Superior temporal gyrus (tissue), 1 donor: ENCODE measurements around the gene SPRING1.
"Not testable (repeated sequence)": the region's sequence is repeated elsewhere in the genome, so short reads cannot be mapped to it uniquely, and the experiment has no call there.

Experiments
- DNase-seq: peaks from one replicate; pipeline ENCODE4 v3.0.0-alpha.2; 2016; ENCODE audit errors: extremely low spot score

SPRING1 gene, protein sequence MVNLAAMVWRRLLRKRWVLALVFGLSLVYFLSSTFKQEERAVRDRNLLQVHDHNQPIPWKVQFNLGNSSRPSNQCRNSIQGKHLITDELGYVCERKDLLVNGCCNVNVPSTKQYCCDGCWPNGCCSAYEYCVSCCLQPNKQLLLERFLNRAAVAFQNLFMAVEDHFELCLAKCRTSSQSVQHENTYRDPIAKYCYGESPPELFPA

DNA sequence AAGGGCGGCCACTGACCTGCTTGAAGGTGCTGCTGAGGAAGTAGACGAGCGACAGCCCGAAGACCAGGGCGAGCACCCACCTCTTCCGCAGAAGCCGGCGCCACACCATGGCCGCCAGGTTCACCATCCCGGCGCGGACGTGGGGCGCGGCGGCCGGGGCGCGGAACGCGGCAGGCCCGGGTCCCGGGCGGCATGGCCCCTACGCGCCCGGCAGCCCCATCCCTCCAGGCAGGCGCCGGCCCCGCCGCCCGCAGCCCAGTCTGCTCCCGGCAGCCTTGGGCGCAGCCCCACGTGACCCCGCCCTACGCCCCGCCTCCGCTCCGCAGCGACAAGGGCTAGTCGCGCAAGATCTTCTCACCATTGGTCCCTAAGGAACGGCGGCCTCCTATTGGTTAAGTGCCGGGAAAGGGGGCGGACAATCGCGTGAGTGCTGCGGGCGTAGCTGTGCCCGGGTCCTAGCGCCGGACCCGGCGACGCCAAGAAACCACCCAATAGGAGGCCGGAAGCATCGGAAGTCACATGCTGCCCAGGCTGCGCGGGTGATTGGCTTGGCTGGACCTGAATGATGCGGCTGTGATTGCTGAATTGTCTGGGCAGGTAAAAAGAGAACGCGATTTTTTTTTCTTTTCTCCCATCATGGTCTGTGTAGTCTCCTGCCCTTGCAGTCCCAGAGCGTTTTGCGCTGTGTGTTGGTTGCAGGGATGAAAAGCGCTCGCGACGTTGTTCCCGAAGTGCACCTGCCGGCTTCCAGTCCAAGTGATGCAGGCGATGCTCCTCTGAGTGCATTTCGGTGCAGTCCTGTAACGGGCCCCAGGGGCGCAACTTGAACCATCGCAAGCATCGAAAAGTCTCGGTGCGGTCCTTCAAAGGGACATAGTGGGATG lies at the start of gene SPRING1, which contains the start of gene RNFT2:
Gene SPRING1 (minus strand): TSS at position 296 of the 884 bp plus-strand sequence. CDS start 169 bp downstream, at position 127.
Gene RNFT2 (plus strand): TSS at position 542 of the 884 bp plus-strand sequence. CDS start 2,183 bp downstream, outside the sequence.
- peak; percentile 99 for DNase-seq

DNA sequence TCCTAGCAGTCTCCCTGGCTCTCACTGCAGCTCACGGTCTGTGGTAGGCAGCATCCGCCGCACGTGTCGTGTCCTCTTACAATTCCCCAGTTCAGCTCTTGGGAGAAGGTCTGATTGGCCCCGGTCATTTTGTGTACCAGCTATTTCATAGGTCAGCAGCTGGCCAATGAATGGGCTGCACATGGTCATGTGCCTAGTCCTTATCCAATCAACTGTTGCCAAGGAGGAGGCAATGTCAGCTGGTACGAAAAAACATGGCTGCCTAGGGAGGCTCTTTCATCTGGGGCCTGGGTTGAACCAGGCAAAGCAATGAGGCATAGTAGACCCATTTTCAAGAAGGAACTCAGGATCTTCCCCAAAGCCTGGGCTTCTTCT lies 46.4 kb upstream of the SPRING1 start:
- DNase-seq, result no peak

DNA sequence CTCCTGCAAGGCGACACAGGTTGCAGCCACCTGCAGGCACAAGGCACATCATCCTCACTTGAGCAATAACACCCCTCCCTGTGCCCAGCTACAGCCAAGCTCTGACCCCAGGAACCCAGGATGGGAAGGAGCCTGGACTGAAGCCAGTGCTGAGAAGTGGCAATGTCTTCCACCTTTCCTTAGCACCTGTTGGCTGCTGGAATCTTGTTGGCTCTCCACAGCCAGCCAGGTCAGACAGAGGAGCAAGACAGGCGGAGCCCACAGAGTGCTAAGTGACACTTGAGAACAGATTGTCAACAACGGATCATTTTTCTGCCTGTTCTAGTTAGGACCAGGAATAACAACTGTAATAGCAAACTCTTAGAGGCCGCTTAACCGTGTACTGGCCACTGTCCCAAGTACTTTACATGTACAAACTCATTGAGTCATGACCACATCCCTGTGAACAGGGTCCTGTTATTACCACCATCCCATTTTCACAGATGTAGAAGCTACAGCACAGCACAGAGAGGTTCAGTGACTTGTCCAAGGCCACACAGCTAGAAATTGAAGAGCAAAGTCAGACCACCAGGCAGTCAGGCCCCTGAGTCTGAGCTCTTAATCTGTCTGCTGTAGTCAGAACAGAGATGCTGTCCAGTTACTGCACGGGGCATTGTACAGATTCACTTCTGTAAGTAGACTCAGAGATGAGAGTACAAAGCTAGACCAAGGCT lies 45.8 kb upstream of the SPRING1 start:
- no peak for DNase-seq

DNA sequence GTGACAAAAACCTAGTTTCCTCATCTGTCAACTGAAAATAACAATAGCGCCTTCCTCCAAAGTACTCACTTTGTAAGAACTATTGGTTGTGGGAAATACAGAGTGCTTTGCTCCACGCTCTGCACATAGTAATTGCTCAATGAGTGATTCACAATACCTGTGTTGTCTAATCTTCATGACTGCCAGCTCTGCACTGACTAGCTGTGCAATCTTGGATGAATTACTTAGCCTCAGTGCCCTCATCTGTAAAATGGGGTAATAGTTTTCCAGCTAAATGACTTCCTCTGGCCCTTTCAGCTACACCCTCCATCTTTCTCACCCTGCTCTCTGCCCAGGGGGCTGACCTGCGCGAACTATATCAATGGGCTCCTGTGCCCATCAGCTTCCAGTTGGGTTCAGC lies 43.1 kb upstream of the SPRING1 start:
- DNase-seq, result no peak

DNA sequence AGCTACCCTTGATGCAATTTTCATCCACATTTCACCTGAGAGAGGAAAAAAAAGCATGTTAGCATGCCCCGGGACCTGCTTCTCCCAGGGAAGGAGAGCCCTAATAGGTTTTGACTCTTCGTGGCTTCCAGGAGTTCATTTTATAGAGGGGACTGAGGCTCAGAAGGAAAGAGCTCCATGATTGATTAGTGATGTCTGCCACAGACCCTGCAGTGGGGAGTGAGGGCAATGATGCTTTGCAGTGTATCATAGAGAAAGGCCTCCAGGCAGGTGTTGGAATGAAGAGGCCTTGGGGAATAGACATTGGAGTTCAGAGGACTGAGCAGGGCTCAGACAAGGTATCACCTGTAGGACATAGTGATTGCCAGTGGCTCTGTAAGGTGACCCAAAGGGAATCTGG lies 41.7 kb upstream of the SPRING1 start:
- DNase-seq, result no peak

DNA sequence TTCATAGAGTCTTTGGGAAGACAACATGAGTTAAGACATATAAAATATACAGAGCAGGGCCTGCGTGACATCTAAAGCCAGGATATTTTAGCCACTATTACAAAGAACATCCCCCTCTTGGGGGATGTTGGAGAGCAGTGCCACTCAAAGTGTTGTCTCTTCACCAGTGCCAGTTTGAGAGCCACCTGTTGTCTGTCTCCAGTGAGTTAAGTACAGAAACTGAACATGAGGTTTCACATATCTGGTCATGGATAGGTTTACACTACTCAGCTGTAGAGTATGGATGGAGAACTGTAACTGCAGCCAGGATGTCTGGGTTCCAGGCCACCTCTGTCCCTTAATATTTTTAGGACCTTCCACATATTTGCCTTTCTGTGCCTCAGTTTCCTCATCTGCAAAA lies 39.4 kb upstream of the SPRING1 start:
- no peak for DNase-seq

DNA sequence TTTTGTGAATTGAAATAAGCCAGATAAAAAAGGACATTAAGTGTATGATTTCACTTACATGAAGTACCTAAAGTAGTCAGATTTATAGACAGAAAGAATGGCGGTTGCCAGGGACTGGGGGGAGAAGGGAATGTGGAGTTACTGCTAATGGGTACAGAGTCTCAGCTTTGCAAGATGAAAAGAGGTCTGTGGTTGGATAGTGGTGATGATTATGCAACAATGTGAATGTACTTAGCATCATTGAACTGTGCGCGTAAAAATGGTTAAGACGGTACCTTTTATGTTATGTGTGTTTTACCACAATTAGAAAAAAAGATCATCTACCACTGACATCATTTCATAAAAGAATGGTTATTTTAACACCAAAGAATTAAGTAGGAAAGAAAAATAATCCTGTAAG lies 36.2 kb upstream of the SPRING1 start:
- DNase-seq, result no peak

DNA sequence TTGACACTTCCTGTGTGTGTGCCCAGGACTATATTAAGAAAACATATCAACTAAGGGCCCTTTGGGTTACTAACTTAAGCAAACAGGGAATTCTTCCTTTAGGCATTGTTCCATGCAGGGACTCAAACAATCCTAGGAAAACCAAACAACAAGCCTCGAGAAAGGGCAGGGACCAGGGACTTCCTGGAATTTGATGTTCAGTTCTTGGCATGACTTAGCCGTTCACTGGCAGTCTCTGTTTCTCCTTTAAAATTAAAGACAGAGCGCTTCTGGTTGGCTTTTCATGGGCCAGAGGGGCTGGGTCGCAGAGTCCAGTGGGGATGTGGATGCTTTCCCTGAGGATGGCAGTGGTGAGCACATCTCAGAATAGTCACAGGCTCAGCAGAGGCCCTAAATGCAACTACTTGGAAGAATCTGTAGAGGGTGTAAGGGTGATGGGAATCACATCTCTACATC lies 35.4 kb upstream of the SPRING1 start:
- DNase-seq, result no peak

DNA sequence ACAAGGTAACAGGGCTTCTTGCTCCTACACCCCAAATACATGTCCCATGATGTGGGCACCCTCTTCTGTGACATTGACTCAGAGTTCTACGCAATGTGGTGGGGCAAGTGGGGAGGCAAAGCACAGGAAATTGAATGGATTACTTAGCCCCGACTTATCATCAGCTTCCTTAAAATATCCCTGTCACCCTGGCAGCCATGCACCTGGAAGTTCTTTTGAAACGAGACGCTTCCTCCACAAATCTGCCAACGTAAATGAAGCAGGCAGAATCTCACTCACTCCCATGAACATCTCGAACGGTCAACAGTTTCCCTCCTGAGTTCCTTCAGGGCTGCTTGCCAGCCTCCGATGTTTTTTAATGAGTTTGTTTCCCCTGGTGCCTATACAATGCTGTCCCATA lies 33.8 kb upstream of the SPRING1 start:
- DNase-seq, result no peak

DNA sequence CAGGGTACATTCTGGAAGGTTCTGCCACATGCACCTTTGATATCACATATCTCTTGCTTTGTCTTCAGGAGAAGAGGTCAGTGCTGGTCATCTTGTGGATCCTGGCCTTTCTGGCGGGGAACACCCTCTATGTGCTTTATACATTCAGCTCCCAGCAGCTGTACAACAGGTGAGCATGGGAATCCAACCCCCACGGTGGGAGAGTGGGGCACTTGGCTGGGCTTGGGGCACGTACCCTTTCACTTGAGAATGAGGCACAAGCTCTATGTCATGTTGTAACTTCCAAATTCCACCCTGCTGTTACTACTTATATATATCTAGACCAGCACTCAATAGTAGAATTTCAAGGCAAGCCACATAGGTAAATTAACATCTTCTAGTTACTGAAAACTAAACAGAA lies 28.9 kb upstream of the SPRING1 start:
- DNase-seq, result no peak

DNA sequence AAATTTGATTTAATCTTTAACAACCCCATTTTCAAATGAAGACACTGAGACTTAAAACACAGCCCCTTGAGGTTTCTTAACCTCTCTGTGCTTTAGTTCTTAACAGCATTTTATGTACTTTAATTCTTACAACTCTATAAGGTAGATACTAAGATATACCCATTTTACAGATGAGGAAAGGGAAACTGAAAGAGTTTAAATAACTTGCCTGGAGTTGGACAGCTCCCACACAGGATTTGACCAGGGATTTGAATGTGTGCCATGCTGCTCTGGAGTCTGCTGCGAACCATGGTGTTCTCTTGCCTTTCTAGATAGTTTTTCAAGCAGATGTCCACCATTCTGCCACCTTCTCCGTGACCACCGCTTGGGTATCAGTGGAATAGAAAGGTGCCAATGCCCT lies 28.4 kb upstream of the SPRING1 start:
- no peak for DNase-seq

DNA sequence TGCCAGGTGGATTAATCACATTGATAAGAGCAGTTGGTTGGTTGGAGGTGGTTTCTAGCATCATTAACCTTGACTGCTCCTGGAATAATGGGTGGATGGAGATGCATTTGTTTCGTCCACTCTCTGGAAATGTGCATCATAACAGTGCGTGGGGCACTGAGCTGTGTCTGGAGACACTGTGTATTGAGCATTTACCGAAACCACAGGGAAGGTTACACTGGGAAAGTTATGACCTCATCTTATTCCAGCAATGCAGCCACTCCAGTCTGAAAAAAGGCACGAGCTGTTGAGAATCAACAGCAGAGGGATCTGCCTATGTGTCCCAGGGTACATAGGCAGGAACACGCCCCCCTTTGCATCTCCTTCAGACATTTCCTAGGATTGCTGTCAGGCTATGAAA lies 27.4 kb upstream of the SPRING1 start:
- no peak for DNase-seq

DNA sequence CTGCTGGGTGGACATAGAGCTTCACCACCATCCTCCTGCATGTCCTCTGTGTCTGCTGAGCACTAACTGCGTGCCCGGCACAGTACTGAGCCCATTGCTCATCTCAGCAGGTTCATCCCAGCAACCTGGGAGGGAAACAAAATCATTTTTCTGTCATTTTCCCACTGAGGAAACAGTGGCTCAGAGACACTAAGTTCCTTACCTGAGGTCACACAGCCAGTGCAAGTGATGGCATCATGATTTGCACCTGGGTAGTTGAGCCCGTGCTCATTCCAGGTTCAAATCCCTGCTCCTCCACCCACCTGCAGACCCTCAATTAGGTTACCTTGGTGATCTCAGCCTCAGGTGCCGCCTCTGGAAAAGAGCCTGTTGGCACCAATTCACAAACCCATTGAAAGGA lies 23.6 kb upstream of the SPRING1 start:
- no peak for DNase-seq

DNA sequence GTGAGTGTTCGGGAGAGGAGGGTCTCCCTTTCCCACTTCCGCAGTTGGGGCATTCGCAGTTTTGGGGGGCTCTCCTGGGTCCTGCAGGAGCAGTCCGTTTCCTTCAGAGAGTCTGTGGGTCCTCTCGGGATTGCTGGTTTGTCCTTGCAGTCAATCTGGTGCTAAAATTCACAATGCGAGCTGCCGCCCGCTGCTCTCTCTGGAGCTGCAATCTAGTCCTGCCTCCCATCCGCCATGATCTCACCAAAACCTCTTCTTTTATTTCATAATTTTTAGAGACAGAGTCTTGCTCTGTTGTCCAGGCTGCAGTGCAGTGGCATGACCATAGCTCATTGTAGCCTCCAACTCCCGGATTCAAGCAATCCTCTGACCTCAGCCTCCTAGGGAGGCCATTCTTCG lies 22.8 kb upstream of the SPRING1 start:
- DNase-seq, result no peak

DNA sequence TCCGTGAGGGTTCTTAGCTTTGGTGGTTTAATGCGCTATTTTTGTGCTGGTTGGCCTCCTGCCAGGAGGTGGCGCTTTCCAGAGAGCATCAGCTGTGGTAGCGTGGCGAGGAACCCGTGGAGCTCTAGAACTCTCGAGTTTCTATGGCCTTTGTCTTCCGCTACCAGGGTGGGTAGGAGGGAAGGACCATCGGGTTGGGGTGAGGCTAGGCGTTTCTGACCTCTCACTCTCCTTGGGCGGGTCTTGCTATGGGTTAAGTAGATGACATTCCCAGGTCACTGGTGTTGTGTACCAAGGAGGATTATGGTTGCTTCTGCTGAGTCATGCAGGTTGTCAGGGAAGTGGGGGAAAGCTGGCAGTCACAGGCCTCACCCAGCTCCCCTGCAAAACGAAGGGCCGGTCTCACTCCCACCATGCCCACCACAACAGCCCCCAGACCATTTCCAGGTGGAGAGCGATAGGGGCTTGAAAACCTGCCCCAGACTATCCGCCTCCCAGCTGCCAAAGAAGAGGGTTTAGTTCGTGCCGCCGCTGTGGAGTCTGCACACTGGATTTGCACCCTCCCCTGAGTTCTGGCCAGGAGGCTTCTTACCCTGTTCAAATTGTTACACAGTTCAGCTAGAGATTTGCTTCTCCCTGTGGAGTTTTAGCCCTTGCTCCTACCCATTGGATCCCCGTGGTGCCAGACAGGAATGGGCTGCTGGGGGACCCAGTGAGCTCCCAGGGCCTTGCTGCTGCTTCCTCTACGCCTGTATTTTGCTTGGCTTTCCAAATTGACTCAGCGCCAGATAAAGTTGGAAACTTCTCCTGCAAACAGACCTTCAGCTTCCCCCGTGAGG lies 22.1 kb upstream of the SPRING1 start:
- DNase-seq, result no peak

DNA sequence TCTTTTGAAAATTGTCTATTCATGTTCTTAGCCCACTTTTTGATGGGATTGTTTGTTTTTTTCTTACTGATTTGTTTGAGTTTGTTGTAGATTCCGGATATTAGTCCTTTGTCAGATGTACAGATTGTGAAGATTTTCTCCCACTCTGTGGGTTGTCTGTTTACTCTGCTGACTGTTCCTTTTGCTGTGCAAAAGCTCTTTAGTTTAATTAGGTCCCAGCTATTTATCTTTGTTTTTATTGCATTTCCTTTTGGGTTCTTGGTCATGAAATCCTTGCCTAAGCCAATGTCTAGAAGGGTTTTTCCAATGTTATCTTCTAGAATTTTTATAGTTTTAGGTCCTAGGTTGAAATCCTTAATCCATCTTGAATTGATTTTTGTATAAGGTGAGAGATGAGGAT lies 16.9 kb upstream of the SPRING1 start:
- not testable (repeated sequence) for DNase-seq

DNA sequence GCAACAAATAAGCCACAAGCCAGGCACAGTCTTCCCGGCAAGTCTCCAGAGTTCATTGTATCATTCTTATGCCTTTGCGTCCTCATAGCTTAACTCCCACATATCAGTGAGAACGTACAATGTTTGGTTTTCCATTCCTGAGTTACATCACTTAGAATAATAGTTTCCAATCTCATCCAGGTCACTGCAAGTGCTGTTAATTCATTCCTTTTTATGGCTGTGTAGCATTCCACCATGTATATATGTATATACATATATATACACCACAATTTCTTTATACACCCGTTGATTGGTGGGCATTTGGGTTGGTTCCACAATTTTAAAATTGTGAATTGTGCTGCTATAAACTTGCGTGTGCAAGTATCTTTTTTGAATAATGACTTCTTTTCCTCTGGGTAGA lies 16.2 kb upstream of the SPRING1 start:
- not testable (repeated sequence) for DNase-seq

DNA sequence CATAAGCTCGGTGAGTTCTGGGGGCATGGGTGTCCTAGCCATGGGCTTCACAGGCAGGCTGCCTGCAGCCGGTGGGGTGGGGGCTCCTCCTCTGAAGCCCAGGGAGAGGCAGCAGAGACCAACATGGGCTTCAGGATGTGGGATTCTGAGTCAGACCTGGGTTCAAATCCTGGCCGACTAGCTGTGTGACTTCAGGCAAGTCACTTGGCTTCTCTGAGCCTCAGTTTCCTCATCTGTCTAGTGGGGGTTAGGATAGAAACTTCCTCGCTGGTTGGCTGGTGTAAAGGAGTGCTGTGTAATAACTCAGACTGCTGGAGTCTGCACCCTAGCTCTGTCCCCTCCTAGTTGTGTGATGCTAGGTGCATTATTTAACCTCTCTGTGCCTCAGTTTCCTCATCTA lies 12.4 kb upstream of the SPRING1 start:
- DNase-seq, result no peak

DNA sequence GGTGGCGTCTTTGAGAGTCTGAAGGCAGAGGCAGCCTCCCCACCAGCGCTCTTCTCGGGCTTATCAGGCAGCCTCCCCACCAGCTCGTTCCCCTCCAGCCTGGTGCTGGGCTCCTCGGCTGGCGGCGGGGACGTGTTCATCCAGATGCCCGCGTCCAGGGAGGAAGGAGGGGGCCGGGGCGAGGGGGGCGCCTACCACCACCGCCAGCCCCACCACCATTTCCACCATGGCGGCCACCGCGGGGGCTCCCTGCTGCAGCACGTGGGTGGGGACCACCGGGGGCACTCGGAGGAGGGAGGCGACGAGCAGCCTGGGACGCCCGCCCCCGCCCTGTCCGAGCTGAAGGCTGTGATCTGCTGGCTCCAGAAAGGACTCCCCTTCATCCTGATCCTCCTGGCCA lies 12.0 kb upstream of the SPRING1 start:
- no peak for DNase-seq

DNA sequence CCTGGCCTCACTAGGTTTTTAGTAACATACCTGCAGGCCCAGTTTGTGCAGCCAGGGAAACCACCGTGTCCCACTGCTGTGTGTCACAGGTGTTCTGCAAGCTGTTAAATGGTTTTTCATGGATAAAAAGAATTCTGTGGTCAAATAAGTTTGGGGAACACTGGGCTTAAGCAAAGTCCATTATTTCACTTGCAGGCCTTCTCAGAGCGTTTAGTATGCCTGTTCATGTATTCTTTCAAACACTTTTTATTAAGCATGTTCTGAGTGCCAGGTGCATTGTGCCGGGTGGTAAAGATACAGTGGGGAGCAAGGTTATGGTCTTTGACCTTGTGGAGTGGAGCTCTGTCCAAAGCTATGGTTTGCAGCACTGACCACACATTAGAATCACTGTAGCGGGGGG lies 7.7 kb upstream of the SPRING1 start:
- DNase-seq, result no peak

DNA sequence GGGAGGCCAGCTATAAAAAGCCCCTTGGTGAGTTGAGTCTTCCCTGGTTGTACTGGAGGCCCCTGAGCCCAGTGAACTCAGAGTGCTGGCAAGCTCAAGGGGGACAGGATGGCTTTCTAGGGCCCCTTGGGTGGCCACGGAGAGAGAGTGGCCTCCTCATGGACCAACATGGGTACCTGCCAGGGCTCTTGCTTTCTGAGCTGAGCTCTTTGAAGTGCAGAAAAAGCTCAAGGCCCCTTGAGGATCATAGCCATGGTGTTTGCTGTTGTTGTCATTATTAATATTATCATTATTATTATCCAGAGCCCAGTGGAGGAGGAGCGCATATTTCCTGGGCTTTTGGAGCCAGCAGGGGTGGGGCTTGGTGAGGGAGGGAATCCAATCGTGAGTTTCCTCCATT lies 6.9 kb upstream of the SPRING1 start:
- DNase-seq, result no peak

DNA sequence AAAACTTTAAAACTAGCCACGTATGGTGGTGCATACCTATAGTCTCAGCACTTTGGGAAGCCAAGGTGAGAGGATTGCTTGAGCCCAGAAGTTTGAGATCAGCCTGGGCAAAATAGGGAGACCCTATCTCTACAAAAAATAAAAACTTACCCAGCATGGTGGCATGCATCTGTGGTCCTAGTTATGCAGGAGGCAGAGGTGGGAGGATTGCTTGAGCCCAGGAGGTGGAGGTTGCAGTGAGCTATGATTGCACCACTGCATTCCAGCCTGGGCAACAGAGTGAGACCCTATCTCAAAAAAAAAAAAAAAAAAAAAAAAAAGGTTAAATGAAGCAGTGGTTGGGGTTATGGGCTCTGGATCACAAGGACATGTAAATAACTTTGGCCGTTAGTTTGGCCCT lies 4.9 kb upstream of the SPRING1 start:
- DNase-seq, result not testable (repeated sequence)
